ENCODE data around the gene USE1. TPM values are rescaled to one million over a fixed set of nuclear protein-coding genes. Genes with fewer than 3 reads are reported as not detected.

The USE1 gene
- total and polyA plus RNA-seq, 2 of the 4 experiments (the other 2 are of a cell fraction): 17.2 to 24.2 TPM

DNA sequence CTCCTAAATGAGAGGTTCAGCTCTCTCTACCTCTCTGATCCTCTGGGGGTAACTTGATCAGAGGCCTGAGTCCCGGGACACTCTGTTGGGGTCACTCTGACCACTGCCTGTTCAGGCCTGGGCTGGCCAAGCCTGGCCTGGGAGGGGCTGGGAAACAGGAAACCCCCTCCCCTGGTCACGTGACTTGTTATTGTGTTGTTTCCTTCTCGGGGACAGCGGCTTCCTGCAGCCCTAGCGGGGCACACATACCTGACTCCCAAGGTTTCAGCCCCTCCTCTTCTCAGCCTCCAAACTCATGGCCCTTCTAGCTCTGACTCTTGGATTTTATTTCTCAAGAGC is 49.5 kb downstream of the USE1 start, which contains the start of gene USHBP1:
TSS of gene USHBP1 (minus strand) at position 105 of the 339 bp plus-strand sequence. CDS start 446 bp downstream, outside the sequence.
- no peak within 1 kb of the TSS for H2BK20ac ChIP-seq (ENCODE audit: low read depth, low read length)
- H4K8ac ChIP-seq (ENCODE audit: low read depth in 2 of 2, low read length in 2 of 2): no peak within 1 kb of the TSS
- 50% methylated on average over 2 of the region's 5 CpGs; no CpG with 5 or more reads in 1 of the 2 experiments for WGBS, 2 experiments (ENCODE audit: extremely low coverage in 2 of 2, insufficient read length in 1 of 2)
- no peak within 1 kb of the TSS for H3K4me3 ChIP-seq (ENCODE audit: insufficient read depth, low read depth, low read length)
- peaks cover 0 to 18% of the 10 kb centered on the region in 2 experiments; a peak in 2 of 4 replicates for H3K79me1 ChIP-seq (ENCODE audit: low read depth in 1 of 2, low read length in 2 of 2)
- H2BK15ac ChIP-seq (ENCODE audit: low read depth, low read length): no peak within 1 kb of the TSS
- peaks cover 4% of the 10 kb centered on the region for H3K9me1 ChIP-seq (ENCODE audit: insufficient read depth, low read length)
- H3K4ac ChIP-seq (ENCODE audit: low read depth, low read length): no peak within 1 kb of the TSS
- H2BK120ac ChIP-seq (ENCODE audit: low read depth, low read length): no peak within 1 kb of the TSS
- no peak within 1 kb of the TSS for H3K18ac ChIP-seq (ENCODE audit: low read depth, low read length)
- no peak within 1 kb of the TSS for H3K14ac ChIP-seq (replicated peaks; ENCODE audit: low read depth, low read length)
- H3K9me3 ChIP-seq (ENCODE audit: control insufficient read depth, insufficient read depth, low read length): peaks cover 3% of the 10 kb centered on the region
- no peaks in the 10 kb centered on the region; the same call in 1 of the 2 replicates for H3K4me1 ChIP-seq (ENCODE audit: control insufficient read depth, insufficient read depth, low read length)
- CTCF ChIA-PET: no interaction called here
- no TSS peak for BruUV-seq (replicated peaks)
- H4K5ac ChIP-seq (ENCODE audit: low read depth, low read length): no peak within 1 kb of the TSS
- TF ChIP-seq CHD1 (IDR thresholded peaks at IDR 0.05; ENCODE audit: low read depth, low read length): no peak
- no peak within 1 kb of the TSS for H2AFZ ChIP-seq (replicated peaks; ENCODE audit: low read length, poor library complexity)
- H3K23ac ChIP-seq (ENCODE audit: low read depth, low read length): no peak within 1 kb of the TSS
- H4K20me1 ChIP-seq (ENCODE audit: insufficient read depth, low read length): 0 out of 2 replicates have a peak, but pooled peaks cover 4% of the 10 kb centered on the region
- no peak within 1 kb of the TSS for H3K4me2 ChIP-seq (ENCODE audit: low read depth, low read length)
- DNase-seq (no peak), ATAC-seq (ENCODE audit: low read depth) (no peak)
- H3K9ac ChIP-seq (ENCODE audit: low read depth, low read length): no peak within 1 kb of the TSS
- no peak within 1 kb of the TSS for H2BK5ac ChIP-seq (ENCODE audit: low read depth, low read length, poor library complexity, severe bottlenecking)
- intact Hi-C loops (cut with micrococcal nuclease): no loop called here
- in situ Hi-C loops (cut with MboI; ENCODE audit: low sequenced_read_pairs): no loop called here
- H3K27ac ChIP-seq (ENCODE audit: insufficient read depth, low read length): no peak within 1 kb of the TSS
- POLR2A ChIA-PET (ENCODE audit: unreplicated experiment): no interaction called here
- no peaks in the 10 kb centered on the region for H3K27me3 ChIP-seq (ENCODE audit: control insufficient read depth, insufficient read depth, low read length)
- peaks cover 3% of the 10 kb centered on the region; the same call in 1 of the 2 replicates for H3K36me3 ChIP-seq (ENCODE audit: control insufficient read depth, insufficient read depth, low read length)
- no peak within 1 kb of the TSS for H4K91ac ChIP-seq (ENCODE audit: insufficient read depth, low read depth, low read length)
- H2AK5ac ChIP-seq (ENCODE audit: low read depth, low read length): no peak within 1 kb of the TSS
- peak within 1 kb of the TSS; percentile 1 for H2AK9ac ChIP-seq (replicated peaks; ENCODE audit: low read depth, low read length, poor library complexity)
- H3K56ac ChIP-seq (ENCODE audit: extremely low read depth, insufficient read depth, low read length): no peak within 1 kb of the TSS
- dilution Hi-C loops (cut with HindIII; ENCODE audit: low sequenced_read_pairs, unreplicated experiment): no loop called here

Measured in IMR-90 (cell line).